Hematopoietic multipotent progenitor cell treated with erythropoietin and hydrocortisone succinate and interleukin-3 and kit ligand, for 6 days (in vitro differentiated cells): ENCODE measurements around the gene ANXA2R.
"Not testable (repeated sequence)": the region's sequence is repeated elsewhere in the genome, so short reads cannot be mapped to it uniquely, and the experiment has no call there.

Source experiments
- DNase-seq: peaks from one replicate; pipeline ENCODE4 v3.0.0-alpha.2; 2015

The ANXA2R gene

GRCh38 chr5:43040287-43041098, at the start of gene ANXA2R:
Gene ANXA2R, minus strand, starts transcription at chr5:43040319. Its CDS starts 273 bp downstream, at chr5:43040046.
- peak; percentile 98 for DNase-seq

- not testable (repeated sequence) for DNase-seq
These were observed 46.2 kb upstream of the ANXA2R start for GRCh38 chr5:43086118-43086908.

GRCh38 chr5:43085453-43085852, 45.3 kb upstream of the ANXA2R start:
- no peak for DNase-seq

- not testable (repeated sequence) for DNase-seq
These were observed 44.3 kb upstream of the ANXA2R start for GRCh38 chr5:43084468-43084867.

- peak; percentile 53 for DNase-seq
These were observed 41.2 kb upstream of the ANXA2R start for GRCh38 chr5:43081345-43081744.

GRCh38 chr5:43078956-43079355, 38.8 kb upstream of the ANXA2R start:
- DNase-seq: peak; percentile 26

GRCh38 chr5:43077446-43078191, 37.5 kb upstream of the ANXA2R start:
- DNase-seq: not testable (repeated sequence)

- peak; percentile 75 for DNase-seq
These were observed 35.5 kb upstream of the ANXA2R start for GRCh38 chr5:43075319-43076293.

- DNase-seq: no peak
These were observed 34.8 kb upstream of the ANXA2R start for GRCh38 chr5:43074987-43075318.

- DNase-seq: peak; percentile 83
These were observed 33.8 kb upstream of the ANXA2R start for GRCh38 chr5:43073597-43074546.

GRCh38 chr5:43069401-43069720, 29.2 kb upstream of the ANXA2R start:
- DNase-seq: not testable (repeated sequence)

GRCh38 chr5:43068037-43068436, 27.9 kb upstream of the ANXA2R start:
- DNase-seq: no peak

GRCh38 chr5:43066799-43067741, 27.0 kb upstream of the ANXA2R start:
- DNase-seq: peak; percentile 93

GRCh38 chr5:43065948-43066798, 26.1 kb upstream of the ANXA2R start:
- peak; percentile 81 for DNase-seq

GRCh38 chr5:43065387-43065947, 25.3 kb upstream of the ANXA2R start:
- DNase-seq: peak; percentile 73

- DNase-seq: no peak
These were observed 23.6 kb upstream of the ANXA2R start for GRCh38 chr5:43063721-43064171.

- no peak for DNase-seq
These were observed 21.4 kb upstream of the ANXA2R start for GRCh38 chr5:43061352-43062075.

GRCh38 chr5:43060020-43060419, 19.9 kb upstream of the ANXA2R start:
- not testable (repeated sequence) for DNase-seq
